Measurements from ENCODE around the gene CHFR. TPM values are rescaled to one million over a fixed set of nuclear protein-coding genes. Genes with fewer than 3 reads are reported as not detected.
"Not testable (repeated sequence)": the region's sequence is repeated elsewhere in the genome, so short reads cannot be mapped to it uniquely, and the experiment has no call there.

The CHFR gene
- total RNA-seq, 4 donors from 2014 or later: 36.1 to 58.6 (median 39.8) TPM

DNA sequence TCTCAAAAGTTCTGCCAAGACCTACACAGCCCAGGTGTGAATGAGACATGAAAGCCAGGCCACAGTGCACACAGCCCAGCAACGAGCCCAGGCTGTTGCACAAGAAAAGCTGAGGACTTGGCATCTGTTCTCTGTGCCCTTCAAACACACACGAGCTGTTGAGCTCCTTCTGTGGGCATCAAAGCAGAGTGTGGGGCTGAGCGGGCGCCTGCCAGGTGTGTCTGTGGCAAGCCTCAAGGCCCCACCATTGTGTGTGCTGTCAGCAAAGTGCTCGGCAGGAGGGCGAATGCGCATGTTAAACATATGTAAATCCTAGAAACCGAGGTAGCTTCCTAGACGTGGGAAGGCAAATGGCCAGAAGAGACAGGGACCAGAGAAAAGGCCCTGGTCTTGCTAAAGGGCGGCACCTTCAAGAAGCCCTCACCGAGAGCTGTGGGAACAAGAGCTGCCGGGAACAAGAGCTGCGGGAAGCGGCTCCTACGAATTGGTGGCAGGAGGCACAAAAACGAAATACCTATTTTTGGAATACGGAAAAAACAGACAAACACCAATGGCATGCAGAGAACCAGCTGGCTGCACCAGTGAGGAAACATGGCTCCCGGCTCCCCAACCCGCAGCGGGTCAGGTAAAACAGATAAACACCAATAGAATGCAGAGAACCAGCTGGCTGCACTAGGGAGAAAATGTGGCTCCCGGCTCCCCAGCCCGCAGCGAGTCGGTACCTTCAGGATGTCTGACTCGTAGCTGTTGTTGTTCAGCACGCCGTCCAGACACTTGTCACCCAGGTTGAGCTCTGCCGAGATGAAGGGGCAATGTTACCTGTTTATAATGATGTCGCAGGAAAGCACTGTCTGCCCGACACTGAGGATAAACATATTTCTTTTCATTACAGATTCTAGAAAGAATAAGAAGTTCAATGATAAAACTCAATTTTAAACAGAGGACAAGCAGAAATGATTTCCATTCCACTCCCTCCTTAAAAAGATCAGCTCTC, 39.7 kb downstream of the CHFR start:
- no peak overlapping the region for H3K27ac ChIP-seq
- no peak for TF ChIP-seq EP300 (IDR thresholded peaks at IDR 0.05)
- no peak for TF ChIP-seq POLR2A (IDR thresholded peaks at IDR 0.05)
- TF ChIP-seq, protein P1, sequence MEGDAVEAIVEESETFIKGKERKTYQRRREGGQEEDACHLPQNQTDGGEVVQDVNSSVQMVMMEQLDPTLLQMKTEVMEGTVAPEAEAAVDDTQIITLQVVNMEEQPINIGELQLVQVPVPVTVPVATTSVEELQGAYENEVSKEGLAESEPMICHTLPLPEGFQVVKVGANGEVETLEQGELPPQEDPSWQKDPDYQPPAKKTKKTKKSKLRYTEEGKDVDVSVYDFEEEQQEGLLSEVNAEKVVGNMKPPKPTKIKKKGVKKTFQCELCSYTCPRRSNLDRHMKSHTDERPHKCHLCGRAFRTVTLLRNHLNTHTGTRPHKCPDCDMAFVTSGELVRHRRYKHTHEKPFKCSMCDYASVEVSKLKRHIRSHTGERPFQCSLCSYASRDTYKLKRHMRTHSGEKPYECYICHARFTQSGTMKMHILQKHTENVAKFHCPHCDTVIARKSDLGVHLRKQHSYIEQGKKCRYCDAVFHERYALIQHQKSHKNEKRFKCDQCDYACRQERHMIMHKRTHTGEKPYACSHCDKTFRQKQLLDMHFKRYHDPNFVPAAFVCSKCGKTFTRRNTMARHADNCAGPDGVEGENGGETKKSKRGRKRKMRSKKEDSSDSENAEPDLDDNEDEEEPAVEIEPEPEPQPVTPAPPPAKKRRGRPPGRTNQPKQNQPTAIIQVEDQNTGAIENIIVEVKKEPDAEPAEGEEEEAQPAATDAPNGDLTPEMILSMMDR (IDR thresholded peaks at IDR 0.05): no peak
- H3K4me3 ChIP-seq: no peak overlapping the region
- peaks cover 0 to 98% (median 38%) of the 10 kb centered on the region in 3 donors for H3K36me3 ChIP-seq
- 76 to 82% methylated on average over 30 of the region's 30 CpGs for WGBS, 2 donors
- H3K27me3 ChIP-seq: no peaks in the 10 kb centered on the region
- no peaks in the 10 kb centered on the region for H3K9me3 ChIP-seq
- no peak for DNase-seq (ENCODE audit: low spot score in 2 of 2)
- no peaks in the 10 kb centered on the region for H3K4me1 ChIP-seq

DNA sequence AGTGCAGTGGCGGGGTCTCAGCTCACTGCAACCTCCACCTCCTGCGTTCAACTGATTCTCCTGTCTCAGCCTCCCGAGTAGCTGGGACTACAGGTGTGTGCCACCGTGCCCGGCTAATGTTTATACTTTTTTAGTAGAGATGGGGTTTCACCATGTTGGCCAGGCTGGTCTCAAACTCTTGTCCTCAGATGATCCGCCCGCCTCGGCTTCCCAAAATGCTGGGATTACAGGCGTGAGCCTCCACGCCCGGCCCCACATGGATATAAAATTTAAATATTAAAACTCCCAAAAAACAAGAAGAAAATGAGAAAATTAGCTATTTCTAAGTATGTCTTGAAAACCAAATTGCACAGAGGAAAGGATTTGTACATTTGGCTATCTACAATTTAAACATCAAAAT, 42.7 kb downstream of the CHFR start:
- not testable (repeated sequence) for H3K27ac ChIP-seq; DNase-seq (ENCODE audit: low spot score in 2 of 2); H3K4me1 ChIP-seq; H3K9me3 ChIP-seq; H3K27me3 ChIP-seq; H3K4me3 ChIP-seq
- H3K36me3 ChIP-seq: peaks cover 6 to 98% (median 27%) of the 10 kb centered on the region in 3 donors
- WGBS, 2 donors: 94 to 98% methylated on average over 11 of the region's 11 CpGs

DNA sequence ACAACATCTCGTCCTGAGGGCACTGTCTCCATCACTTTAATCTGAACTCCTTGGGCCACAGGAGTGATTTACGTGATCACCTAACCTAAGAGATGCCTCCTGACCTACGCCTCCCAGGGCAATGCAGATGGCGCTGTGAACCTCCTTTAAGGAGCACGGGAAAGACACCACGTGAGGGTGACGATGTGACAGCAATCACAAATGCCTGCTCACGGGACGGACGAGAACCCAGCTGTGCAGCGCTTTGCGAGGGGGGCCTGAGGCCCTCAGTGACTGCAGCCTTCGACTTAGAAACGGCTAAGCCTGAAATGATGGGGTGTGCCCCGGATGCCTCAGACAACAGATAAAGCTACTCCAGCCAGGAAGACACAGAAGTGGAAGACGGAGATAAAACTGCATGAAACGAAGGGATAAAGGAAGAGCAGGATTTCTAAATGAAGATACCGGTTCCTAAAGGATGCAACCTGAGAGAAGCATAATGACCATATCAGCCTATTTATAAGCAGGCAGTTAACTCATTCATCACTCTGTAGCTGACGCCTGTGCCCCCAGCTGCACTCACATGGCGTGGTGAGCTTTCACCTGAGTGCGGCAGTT, 44.9 kb downstream of the CHFR start:
- no peak overlapping the region for H3K4me3 ChIP-seq
- H3K9me3 ChIP-seq: no peaks in the 10 kb centered on the region
- TF ChIP-seq EP300 (IDR thresholded peaks at IDR 0.05) (no peak), POLR2A (IDR thresholded peaks at IDR 0.05) (no peak)
- TF ChIP-seq, protein P1 (IDR thresholded peaks at IDR 0.05): no peak
- DNase-seq (ENCODE audit: low spot score in 2 of 2): no peak
- no peak overlapping the region for H3K27ac ChIP-seq
- peaks cover 6 to 96% (median 21%) of the 10 kb centered on the region in 3 donors for H3K36me3 ChIP-seq
- peaks cover 0 to 10% (median 0%) of the 10 kb centered on the region in 4 donors for H3K4me1 ChIP-seq
- 80 to 84% methylated on average over 21 of the region's 21 CpGs for WGBS, 2 donors
- no peaks in the 10 kb centered on the region for H3K27me3 ChIP-seq

DNA sequence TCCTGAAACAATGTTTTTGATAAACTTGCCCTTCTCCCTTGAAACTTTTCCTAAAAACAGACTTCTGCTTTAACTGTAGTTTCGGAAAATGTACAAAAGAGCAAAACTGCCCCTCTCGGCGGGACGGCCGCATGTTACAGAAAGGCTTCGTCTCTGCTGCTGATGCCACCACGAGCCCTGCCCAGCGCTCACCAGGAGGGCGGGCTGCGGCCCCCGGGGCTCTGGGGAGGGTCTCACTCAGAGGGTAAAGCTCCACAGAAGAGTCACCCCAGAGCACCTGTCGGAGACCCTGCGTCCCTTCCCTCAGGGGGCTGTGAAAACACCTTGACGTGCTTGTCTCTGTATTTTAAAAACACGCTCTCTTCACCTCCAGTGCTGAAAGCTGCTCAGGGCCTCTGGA, 46.3 kb downstream of the CHFR start:
- Histone ChIP-seq H3K27ac (no peak overlapping the region), H3K9me3 (no peaks in the 10 kb centered on the region), H3K4me1 (peaks cover 0 to 13% (median 0%) of the 10 kb centered on the region in 4 donors), H3K4me3 (no peak overlapping the region), H3K36me3 (peaks cover 6 to 93% (median 10%) of the 10 kb centered on the region in 3 donors), H3K27me3 (no peaks in the 10 kb centered on the region)
- DNase-seq (ENCODE audit: low spot score in 2 of 2): no peak
- no peak for TF ChIP-seq POLR2A (IDR thresholded peaks at IDR 0.05)
- TF ChIP-seq, protein P1 (IDR thresholded peaks at IDR 0.05): no peak
- no peak for TF ChIP-seq EP300 (IDR thresholded peaks at IDR 0.05)
- 88 to 93% methylated on average over 15 of the region's 15 CpGs for WGBS, 2 donors

DNA sequence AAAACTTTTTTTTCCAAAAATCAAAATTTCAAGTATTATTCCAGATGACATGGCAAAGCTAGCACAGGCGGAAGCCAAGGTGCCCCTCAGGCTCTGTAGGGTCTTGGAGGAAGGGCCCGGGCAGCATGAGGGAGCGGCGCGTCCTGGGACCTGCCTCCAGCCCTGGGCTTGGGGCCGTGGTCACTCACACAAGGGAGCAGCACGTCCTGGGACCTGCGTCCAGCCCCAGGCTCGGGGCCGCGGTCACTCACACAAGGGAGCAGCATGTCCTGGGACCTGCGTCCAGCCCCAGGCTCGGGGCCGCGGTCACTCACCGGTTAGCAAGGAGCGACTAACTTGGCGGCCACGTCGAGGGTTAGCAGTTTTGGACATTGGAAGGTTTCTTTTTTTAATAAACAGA, 46.9 kb downstream of the CHFR start:
- Histone ChIP-seq H3K9me3 (no peaks in the 10 kb centered on the region), H3K27me3 (no peaks in the 10 kb centered on the region), H3K4me1 (peaks cover 0 to 13% (median 0%) of the 10 kb centered on the region in 4 donors), H3K36me3 (peaks cover 6 to 89% (median 10%) of the 10 kb centered on the region in 3 donors), H3K27ac (no peak overlapping the region), H3K4me3 (no peak overlapping the region)
- WGBS, 2 donors: 92 to 95% methylated on average over 19 to 20 of the region's 20 CpGs
- TF ChIP-seq EP300 (IDR thresholded peaks at IDR 0.05): no peak
- TF ChIP-seq, protein P1 (IDR thresholded peaks at IDR 0.05): no peak
- TF ChIP-seq POLR2A (IDR thresholded peaks at IDR 0.05): no peak
- DNase-seq (ENCODE audit: low spot score in 2 of 2): no peak

Data from tibial nerve (tissue), 4 donors.